NCI-H1105 (cell line): ENCODE measurements around the gene URI1.

Experiments
- DNase-seq: peaks from one replicate; lab custom pipeline; 2025; lab: John Stamatoyannopoulos, UW

The URI1 gene

DNA sequence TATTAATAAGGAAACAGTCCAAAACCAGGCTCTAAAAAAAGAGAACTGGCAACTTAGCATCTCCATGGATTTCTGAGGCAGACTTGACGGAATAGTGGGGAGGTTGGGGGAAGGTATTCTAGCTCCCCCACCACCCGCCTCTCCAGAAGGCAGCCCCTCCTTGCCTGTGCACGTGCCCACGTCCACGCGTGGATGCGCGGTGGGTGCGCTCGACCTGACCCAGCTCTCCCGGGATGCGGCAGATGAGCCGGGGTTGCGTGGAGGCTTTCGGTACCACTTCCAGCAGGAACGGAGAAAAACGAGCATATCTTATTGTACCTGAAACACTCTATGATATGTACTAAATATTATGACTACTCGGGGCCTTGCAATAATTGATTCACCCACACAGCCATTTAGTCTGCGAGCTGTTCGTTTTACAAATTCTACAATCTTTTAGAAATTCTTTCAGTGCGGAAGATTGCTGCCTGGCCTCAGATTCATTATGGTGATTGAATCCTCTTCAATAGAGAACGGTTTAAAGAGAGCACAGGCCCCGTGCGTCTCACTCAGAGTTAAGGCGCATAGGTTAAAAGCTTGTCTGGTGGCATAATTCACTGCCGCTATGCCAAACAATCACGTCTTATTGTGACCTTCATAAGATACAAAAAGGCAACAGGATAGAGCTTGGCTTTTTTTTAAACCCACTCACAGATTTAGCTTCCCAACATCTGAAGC, 117.9 kb downstream of the URI1 start:
- DNase-seq: no peak

DNA sequence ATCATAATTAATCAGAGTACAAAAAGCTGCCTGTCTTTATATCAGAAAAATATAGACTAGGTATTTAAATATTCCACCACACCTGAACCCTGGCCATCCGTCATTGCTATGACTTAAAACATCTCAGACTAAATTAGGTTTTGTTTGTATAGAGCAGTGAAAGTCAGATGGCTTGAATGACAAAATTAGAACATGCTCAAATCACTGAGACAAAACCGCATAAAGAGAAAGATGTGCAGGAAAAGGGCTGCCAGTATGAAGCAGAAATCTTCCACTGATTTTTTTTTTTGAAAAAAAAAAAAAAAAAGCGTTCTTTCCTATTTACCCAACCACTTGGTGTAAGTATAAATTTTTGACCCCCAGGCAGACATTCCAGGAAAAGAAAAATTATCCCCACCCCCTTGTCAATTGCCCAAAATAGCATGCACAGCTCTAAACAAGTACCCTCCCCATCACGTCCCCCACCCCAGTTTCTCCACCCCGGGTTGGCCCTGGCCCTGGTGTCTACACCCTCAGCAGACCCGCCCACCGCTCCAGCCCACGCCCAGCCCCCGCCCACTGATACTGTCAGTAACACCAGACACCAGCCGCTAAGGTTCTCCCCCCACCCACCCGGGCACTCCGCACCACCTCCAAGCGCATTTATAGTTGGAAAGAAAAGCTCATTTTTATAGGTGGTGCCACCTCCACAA, 118.6 kb downstream of the URI1 start:
- DNase-seq: no peak

DNA sequence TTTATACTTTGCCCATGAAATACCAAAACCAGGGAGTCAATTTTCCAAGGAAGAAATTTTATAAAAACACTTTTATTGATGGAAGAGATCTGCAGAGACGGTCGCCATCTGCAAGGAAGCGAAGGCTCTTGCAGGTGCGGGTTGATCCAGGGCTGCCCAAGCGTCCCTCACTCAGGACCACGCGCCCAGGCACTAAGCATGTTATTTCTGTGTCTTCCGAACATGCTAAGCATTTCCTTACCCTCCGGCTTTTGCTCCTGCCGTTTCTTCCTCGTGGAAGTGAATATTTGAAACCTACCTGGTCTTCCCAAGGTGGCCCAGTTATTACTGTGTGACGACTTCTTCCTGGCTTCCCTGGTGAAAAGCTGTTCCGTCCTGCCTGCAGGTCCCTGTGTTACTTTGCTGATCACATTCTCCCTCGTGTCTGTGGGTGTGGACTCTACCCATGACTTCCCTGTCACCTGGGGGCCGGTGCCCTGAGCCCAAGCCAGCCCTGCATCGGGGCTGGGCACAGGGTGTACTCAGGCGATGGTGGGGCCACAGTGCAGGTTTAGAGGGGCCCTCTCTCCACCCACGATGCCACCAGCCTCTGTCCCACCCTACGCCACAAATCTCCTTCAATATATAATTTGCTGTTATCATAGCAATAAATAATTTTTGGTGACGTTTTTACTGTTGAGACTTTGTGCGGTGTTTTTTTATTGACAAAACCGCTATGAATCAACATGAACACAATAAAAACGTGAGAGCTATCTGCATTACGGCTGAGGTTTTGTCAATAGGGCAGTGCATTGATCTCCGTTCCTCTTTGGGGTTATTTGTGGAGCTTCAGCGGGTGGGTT, 119.4 kb downstream of the URI1 start:
- no peak for DNase-seq

DNA sequence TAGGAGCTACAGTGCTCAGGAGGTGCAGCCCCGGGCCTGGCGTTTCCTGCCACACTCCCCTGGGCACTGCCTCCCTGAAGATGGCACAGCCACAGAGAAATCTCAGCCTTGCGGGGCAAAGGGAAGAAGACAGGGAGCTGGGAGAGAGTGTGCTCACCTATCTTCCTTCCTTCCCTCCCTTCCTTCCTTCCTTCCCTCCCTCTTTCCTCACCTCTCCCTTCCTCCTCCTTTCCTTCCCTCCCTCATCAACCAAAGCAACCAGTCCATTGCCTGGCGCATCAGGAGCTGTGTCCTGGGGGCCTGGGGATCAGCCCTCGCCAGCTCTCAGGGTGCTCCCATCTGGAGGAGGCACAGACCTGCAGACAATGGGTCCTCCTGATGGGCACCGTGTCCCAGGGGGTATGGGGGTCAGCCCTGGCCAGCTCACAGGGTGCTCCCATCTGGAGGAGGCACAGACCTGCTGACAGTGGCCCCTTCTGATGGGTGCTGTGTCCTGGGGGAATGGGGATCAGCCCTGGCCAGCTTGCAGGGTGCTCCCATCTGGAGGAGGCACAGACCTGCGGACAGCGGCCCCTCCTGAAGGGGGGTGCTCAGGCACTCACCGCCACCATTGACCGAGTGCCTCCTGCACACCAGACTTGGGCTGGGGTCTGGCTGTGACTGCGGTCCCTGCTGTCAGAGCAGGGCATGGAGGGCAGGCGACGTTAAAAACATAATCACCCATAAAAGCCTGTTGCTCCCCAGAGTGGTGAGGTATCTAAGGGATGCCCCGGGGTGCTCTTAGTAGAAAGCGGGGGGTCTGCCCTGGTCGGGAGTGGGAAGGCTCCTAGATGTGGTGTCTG, 120.2 kb downstream of the URI1 start:
- no peak for DNase-seq

DNA sequence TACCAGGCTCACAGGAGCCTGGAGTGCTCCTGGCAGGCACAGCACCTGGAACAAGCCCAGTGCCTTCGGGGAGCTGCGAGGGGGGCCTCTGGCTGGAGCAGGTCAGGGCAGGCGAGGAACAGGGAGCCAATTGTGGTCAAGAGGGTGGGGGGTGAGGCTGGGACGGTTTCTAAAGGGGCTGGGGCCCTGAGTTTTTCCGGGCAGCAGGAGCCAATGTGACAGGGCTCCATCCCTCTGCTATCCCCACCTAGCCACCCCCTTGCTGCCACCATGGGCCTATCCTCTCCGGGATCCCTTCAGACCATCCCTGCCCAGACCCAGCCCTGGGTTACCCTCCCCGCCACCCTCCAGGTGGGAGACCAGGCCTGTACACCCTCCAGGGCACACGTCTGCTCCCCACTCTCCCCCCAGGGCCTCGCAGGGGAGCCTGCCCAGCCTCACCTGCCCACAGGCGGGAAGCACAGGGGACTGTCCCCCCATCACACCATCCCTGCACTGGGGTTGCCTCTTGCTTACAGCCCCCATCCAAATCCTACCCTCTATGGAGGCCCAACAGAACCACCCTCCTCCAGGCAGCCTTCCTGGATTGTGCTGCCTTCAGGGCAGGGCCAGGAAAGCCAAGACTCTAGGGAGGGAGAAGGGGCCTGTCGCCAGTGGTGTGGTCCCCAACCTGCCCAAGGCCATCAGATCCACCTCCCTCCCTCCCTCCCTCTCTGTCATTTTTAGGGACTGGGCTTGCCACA, 121.0 kb downstream of the URI1 start:
- no peak for DNase-seq

DNA sequence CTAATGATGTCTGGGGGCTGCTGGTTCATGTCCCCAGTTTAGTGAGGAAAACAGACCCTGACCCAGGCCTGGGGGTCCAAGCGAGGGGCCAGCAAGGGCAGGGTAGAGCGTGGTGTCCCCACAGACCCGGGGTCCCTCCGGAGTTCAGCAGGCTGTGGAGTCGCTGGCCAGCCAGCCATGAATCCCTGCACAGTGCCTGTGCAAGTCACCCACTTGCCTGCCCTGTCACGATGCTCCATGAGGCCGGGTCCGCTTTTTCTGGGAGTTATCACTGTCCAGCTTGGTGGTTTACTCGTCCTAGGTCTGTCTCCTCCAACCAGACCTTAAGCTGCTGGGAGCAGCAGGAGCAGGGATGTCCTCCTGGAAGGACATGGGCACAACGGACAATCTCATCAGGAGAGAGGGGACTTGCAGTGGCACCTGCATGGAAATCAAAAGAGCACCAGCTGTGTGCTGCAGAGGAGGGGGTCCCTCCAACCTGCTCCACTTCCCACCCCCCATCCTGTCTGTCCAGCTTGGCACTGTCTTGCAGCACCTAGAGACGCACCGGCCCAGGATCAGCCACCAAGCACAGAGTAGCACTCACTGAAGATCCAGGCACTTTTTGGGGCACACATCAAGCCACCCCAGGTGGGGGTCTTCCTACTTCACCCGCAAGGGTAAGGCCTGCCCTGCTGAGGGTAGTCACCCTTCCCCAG, 121.8 kb downstream of the URI1 start:
- DNase-seq: no peak

DNA sequence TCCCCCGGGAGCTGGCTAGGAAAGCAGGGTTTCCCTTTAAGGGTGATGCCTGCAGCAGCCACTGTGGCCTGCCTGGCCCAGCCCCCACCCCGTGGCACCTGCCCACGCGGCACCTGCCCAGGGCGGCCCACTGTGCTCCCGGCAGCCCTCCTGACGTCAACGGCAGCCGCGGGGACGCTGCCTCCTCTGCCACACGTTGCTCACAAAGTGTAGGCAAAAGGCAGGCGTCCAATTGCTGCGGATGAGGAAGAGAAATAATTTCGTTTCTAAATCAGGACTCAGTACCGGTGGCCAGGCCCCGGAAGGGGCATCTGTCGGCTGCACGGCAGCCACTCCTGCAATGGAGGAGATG, 122.3 kb downstream of the URI1 start:
- no peak for DNase-seq

DNA sequence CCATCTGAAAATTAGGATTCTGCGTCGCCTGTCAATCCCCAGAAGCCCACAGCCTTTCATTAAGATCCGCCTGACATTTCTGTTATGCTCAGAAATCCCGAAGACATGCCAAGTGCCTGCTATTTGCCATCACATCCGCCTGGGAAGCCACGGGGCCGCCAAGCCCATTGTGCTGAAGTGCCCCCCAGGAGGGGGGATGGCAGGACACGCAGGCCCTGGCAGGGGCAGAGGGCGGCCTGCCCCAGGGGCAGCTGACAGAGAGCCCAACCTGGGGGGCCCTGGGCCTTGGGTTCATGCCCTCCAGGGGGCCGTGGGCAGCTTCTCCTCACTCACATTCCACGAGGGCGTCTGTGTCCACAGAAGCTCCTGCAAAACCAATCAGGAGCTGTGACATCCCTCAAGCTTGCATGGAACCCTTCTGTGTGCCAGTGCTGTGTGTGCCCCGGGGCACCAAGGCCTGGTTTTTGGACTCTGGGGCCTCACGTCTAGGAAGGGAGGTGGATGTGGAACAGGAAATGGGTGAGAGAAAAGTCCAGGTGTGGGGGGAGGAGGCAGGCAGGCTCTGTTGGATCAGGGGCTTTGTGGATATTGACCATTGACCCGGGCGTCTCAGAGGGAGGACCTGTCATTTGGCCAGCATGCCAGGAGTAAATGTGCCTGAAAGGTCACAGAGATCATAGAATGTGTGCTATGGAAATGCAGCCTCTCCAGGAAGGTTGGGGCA, 122.9 kb downstream of the URI1 start:
- DNase-seq: no peak

DNA sequence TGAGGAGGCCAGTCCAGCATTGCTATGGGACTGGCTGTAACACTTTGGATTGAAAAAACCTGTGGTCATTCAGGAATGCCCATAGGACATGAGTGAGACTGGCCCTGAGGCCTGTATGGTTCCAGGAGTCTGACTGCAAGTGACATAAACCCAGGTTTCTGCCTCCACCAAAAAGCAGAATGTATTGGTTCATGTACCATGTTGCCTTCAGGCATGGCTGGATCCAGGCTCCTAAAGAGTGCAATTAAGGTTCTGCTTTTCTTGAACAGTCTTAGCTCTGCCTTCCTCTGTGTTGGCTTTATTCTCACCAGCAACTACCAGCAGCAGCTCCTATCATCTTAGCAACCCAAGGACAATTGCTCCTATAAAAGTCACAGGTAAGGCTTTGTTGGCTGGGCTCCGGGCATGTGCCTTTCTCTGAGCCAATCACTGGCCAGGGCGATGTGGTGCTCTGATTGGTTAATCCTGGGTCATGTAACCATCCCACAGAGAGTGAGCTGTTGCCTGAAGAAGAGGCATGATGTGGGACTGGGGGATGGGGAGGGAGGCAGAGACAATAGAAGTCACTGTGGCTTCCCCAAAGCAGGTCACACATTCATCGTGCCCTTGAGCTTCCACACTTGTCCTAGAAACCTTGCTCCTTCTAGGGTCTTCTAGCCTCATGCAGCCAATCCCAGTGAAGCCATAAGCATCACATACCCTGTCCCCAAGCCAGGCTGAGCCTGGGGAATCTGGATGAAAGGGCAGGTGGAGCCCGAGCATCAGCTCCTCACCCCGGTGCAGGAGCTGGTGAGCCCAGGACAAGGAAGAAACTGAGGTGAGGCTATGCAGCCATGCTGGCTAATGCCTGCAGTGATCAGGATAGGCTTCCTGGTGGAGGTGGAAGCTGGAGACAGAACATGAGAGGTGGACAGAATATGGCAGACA, 123.9 kb downstream of the URI1 start:
- no peak for DNase-seq
